GM19452 (cell line): ENCODE data around the gene ACYP2.
A peak's percentile ranks its signal among the peaks of the same experiment; 100 is the strongest.
"Not testable (repeated sequence)": the region's sequence is repeated elsewhere in the genome, so short reads cannot be mapped to it uniquely, and the experiment has no call there.

Experiments used
- ATAC-seq: cut with Tn5 transposase; IDR thresholded peaks from one replicate; pipeline ENCODE4 v1.9.1; 2021; ENCODE audit not compliant: unreplicated experiment

Gene ACYP2

DNA sequence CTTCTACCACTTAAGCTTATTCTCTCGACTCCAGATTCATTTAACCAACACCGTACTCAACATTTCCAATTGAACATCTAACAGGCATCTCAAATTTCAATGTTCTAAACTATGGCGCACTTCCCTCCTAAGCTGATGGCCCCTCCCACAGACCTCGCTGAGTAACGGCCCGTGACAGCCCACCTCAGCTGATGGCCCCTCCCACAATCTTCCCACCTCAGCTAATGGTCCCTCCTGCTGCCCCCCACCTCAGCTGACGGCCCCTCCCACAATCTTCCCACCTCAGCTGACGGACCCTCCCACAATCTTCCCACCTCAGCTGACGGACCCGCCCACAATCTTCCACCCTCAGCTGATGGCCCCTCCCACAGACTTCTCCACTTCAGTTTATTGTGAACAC is 197.7 kb downstream of the ACYP2 start:
- ATAC-seq, result no peak

DNA sequence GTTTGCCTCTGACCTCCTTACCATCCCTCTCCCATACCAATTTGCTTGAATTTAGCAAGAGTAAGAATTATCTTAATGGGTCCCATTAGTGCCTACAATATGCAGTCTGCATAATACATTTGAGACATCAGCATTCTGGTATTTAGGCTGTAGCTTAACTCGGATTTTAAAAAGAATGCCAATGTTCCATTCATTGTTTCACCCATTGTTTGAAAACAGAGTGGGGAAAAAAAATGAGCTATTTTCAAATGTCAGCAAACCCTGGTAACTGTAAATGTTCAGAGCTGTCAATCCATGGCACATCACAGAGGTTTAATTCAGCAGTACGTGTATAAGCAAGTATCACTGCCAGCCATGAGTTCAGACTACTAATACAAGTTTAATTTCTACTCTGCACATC is 202.6 kb downstream of the ACYP2 start:
- no peak for ATAC-seq

- ATAC-seq, result no peak
These were observed 203.4 kb downstream of the ACYP2 start for GRCh38 chr2:54318821-54319220.

- ATAC-seq, result no peak
These were observed 205.6 kb downstream of the ACYP2 start for GRCh38 chr2:54321047-54321446.

DNA sequence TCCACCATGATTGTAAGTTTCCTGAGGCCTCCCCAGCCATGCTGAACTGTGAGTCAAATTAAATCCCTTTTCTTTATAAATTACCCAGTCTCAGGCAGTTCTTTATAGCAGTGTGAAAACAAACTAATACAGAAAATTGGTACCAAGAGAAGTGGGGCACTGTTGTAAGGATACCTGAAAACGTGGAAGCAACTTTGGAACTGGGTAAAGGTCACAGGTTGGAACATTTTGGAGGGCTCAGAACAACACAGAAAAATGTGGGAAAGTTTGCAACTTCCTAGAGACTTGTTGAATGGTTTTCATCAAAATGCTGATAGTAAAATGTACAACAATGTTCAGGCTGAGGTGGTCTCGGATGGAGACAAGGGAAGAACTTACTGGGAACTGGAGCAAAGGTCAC is 209.1 kb downstream of the ACYP2 start:
- ATAC-seq, result not testable (repeated sequence)

GRCh38 chr2:54325148-54325547 is 209.7 kb downstream of the ACYP2 start:
- no peak for ATAC-seq

- ATAC-seq, result no peak
These were observed 214.2 kb downstream of the ACYP2 start for GRCh38 chr2:54329482-54330161.

DNA sequence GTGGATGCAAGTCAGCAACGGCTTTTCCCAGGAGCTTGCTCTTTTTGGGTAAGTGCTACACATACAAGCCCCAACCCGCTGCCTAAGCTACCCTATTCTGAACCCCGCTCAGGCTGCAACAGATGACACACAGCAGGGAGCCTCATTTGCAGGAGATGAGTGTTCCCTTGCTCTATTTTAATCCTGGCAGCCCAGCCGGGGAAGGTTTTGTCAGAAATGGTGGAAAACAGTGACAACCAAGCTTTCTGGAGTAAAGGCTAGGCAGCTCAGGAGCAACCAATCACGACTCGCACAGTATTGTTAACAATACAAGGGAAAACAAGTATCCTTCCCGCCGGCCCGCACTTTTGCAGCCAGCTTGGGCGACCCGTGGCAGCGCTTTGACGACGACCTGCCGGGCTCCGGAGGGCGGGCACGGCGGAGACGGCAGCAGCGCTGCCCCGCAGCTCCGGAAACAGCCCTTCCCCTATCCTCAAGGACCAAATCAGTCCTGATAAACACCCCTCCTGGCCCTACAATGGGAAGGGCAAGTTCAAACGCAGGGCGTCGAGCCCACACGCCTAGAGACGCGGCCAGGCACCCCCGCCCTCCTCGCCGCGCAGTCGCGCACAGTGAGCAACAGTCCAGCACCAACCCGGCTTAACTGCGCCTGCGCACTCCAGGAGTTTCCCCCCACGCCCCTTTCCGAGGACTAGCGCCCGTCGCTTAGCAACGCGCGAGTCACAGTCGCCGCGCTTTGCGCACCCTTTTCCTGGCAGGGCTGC is 214.9 kb downstream of the ACYP2 start:
- ATAC-seq, result peak; percentile 98

DNA sequence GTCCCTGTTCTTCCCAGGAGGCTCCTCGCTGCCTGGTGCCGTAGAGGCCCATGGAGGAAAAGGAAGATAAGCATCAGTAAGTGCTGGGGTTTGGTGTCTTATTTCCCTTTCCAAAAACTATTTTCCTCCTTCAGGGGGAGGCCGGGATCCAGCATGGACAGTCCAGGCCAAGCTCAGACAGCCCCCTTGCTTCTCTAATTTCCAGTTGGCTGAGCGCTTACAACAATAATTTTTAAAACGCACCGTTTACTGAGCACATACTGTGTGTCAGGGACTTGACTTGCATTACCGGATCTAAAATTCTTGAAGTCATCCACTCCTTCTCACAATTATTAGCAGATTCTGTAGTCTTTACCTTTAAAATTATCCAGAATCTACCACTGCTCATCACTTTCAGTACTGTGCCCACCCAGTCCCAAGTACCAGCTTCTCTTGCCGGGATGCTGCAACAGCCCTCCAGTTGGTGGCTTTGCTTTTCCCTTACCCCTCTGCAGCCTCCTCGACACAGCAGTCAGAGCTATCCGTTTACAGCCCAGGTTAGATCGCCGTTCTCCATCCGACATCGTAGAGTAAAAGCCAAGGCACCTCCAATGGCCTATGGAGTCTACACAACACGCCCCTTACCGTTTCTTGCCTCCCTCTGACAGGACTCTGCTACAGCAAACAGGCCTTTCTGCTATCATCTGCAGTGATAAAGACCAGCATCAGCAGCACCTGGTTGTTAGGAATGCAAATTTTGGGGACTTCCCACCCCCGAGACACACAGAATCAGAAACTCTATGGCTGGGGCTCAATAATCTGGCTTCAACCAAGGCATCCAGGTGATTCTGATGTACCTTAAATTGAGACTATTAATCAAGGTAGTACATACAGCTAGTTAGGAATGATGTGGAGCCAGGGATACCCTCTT is 215.8 kb downstream of the ACYP2 start:
- ATAC-seq, result peak; percentile 14

DNA sequence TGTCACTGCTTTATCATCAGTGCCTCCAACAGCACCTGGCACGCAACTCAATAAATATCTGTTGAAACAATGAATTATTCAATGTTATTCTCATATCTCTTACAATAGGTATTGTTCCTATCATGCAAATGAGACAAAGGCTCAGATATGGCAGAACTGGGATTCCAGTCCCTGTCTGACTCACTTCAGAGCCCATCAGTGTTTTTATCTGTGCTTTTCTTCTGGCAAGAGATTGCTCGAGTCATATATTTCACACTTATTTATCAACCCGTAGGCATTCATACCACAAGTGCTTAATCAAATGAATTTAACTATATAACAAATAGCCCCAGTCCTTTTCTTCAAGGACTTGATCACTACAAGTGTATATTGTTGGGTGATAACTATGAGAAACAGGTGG is 217.0 kb downstream of the ACYP2 start:
- no peak for ATAC-seq

- ATAC-seq, result no peak
These were observed 220.9 kb downstream of the ACYP2 start for GRCh38 chr2:54336136-54336976.

DNA sequence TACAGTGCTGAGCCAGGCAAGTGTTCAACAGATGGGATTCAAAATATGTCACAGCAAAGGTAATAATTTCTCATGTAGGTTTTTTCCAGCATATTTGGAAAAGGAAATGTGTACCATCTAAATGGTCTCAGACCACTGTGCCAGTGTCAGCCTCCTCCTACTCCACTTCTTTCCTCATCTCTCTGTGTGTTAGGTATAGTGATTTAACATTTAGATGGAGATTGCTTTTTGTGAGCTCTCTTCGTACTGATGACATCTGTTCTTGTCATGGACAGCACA is 221.5 kb downstream of the ACYP2 start:
- no peak for ATAC-seq

GRCh38 chr2:54341656-54342055 is 226.2 kb downstream of the ACYP2 start:
- no peak for ATAC-seq

DNA sequence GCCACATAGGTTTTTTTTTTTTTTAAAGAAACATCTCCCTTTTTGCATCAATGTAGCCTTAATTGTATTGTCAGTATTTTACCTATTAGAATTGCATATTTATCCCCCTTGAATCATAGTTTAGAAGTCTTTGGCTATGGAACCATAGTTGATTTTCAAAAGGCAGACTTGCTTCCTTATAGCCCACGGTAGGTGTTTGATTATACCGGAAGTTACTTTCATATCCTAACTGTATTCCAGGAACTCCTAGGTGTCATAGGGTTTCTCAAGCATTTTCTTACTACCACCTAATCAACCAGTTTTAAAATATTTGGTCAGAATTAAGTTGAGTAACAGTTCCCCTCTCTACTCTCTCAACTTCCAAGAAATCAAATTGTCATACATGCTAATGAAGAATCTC is 227.2 kb downstream of the ACYP2 start:
- ATAC-seq, result no peak

GRCh38 chr2:54347622-54348021 is 232.2 kb downstream of the ACYP2 start:
- ATAC-seq, result no peak

DNA sequence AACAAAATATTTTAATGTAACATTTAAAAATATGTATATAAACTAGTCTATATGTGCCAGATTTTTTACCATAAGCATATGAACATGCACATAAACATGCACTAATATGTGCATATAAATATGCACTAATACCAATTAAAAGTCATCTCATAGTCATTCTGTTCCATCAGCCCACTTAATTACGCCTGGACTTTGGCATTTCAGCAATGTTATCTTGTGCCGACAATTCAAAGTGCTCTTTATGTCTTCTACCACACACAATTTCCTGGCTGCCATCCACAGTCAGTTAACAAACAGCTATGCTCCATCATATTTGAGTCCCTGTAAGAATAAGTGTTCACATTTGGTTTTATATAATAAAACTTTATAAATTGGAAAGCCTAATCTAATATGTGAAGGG is 233.2 kb downstream of the ACYP2 start:
- ATAC-seq, result no peak

DNA sequence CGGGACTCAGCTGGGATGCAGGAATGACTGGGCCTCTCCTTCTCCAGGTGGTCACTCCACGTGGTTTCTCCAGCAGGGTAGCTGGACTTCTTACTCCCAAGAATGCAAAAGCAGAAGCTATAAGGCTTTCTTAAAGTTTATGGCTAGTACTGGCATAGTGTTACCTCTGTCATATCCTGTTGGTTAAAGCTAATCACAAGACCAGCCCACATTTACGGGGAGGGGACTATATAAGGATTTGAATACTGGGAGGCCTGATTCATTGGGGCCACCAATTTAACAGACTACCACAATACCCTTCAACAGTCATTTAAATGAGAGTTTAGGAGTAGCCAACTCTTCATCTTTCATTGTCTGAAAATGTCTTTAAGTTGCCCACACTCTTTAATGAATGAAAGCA is 235.0 kb downstream of the ACYP2 start:
- no peak for ATAC-seq

DNA sequence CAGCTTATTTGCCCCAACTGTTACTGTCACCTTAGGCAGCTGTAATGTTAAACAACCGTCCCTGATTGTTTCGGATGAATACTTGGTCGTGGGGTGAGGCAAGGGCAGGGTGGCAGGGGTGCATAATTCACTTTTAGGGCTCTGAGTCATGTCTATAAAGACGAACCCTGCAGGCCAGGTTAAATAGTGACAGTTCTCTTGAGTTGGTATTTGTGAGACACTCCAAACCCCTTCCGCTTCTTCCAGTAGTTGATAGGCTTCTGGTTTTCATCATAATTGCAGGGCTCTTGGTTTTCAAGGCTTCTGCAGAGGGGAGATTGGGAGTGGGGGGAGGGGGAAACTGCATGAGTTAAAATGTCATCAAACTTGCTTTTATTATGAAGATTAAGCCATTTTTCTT is 237.8 kb downstream of the ACYP2 start:
- ATAC-seq, result no peak
